SU-DHL-6 (cell line): ENCODE results near the gene QPCTL.

Experiments
- H2AFZ ChIP-seq: fragments of 200-600 bp; sonication (generic); 2 replicates; pipeline ENCODE4 v1.6.1; 2014; ENCODE audit warnings: low read depth, mild to moderate bottlenecking, moderate library complexity, mixed read lengths, antibody characterized with exemption, low read length; ENCODE audit not compliant: severe bottlenecking
- H3F3A ChIP-seq: fragments of 200-600 bp; shearing (Covaris generic); 2 replicates; pipeline ENCODE4 v1.6.0; 2016; ENCODE audit warnings: antibody characterized with exemption, mild to moderate bottlenecking; ENCODE audit not compliant: insufficient read depth
- H3K27ac ChIP-seq: fragments of 200-600 bp; sonication (generic); 2 replicates; pipeline ENCODE4 v1.5.1; 2016; ENCODE audit warnings: low read depth, mild to moderate bottlenecking, low read length, moderate library complexity, mixed read lengths
- H3K27me3 ChIP-seq: fragments of 200-600 bp; sonication (generic), shearing (Covaris generic); 2 replicates; pipeline ENCODE4 v1.6.0; 2014; ENCODE audit warnings: mild to moderate bottlenecking, low read length
- H3K36me3 ChIP-seq: fragments of 200-600 bp; sonication (generic); 2 replicates; pipeline ENCODE4 v1.6.1; 2014; ENCODE audit warnings: mild to moderate bottlenecking, low read length, mixed read lengths
- H3K4me2 ChIP-seq: fragments of 300-600, 200-600 bp; shearing (Covaris generic), sonication (generic); 2 replicates; pipeline ENCODE4 v1.6.0; 2014; ENCODE audit warnings: low read length, low read depth, mild to moderate bottlenecking; ENCODE audit not compliant: poor library complexity, severe bottlenecking
- H3K4me3 ChIP-seq: fragments of 200-600 bp; sonication (generic); 2 replicates; pipeline ENCODE4 v1.5.1; 2014; ENCODE audit warnings: antibody characterized with exemption, low read length, mild to moderate bottlenecking, mixed read lengths; ENCODE audit not compliant: insufficient read depth, poor library complexity, severe bottlenecking
- H3K79me2 ChIP-seq: fragments of 200-600 bp; sonication (generic); 2 replicates; pipeline ENCODE4 v1.6.1; 2014; ENCODE audit warnings: mild to moderate bottlenecking, low read length, moderate library complexity; ENCODE audit not compliant: insufficient read depth
- H3K9ac ChIP-seq: fragments of 200-600 bp; sonication (generic); 2 replicates; pipeline ENCODE4 v1.7.0; 2014; ENCODE audit warnings: mild to moderate bottlenecking, low read length
- H3K9me2 ChIP-seq: fragments of 200-600 bp; sonication (generic); replicated peaks from 2 replicates; pipeline ENCODE4 v1.6.1; 2014; ENCODE audit warnings: low read length; ENCODE audit not compliant: insufficient read depth
- H3K9me3 ChIP-seq: fragments of 200-600 bp; sonication (generic); 2 replicates; pipeline ENCODE4 v1.6.1; 2014; ENCODE audit warnings: low read length, mixed read lengths; ENCODE audit not compliant: insufficient read depth
- H4K20me1 ChIP-seq: fragments of 200-600 bp; sonication (generic); 2 replicates; pipeline ENCODE4 v1.6.1; 2014; ENCODE audit warnings: low read depth, mild to moderate bottlenecking, antibody characterized with exemption, low read length, moderate library complexity, mixed read lengths
- CTCF ChIP-seq: fragments of 200-600 bp; sonication (generic); IDR thresholded peaks from one replicate; pipeline ENCODE4 v1.5.1; 2017; ENCODE audit warnings: antibody characterized with exemption, mild to moderate bottlenecking, low read length, moderate library complexity; ENCODE audit not compliant: insufficient read depth, poor library complexity, severe bottlenecking
- EZH2phosphoT487 ChIP-seq: fragments of 200-600 bp; sonication (generic), shearing (Covaris generic); conservative IDR thresholded peaks from 2 replicates; pipeline ENCODE4 v1.6.1; 2018; ENCODE audit warnings: mild to moderate bottlenecking, antibody characterized with exemption, low read length, moderate library complexity, mixed read lengths

Gene QPCTL

GRCh38 chr19:45753548-45753947, 61.1 kb downstream of the QPCTL start:
- Histone ChIP-seq H3K9me3 (no peaks in the 10 kb centered on the region), H3F3A (no peaks in the 10 kb centered on the region), H3K9ac (no peak overlapping the region), H2AFZ (no peak overlapping the region), H3K79me2 (no peaks in the 10 kb centered on the region), H3K4me3 (no peak overlapping the region), H3K27ac (no peak overlapping the region), H3K27me3 (no peaks in the 10 kb centered on the region), H3K36me3 (no peaks in the 10 kb centered on the region), H4K20me1 (no peaks in the 10 kb centered on the region), H3K9me2 (no peaks in the 10 kb centered on the region), H3K4me2 (no peak overlapping the region)
- no peak for TF ChIP-seq CTCF
- no peak for TF ChIP-seq EZH2phosphoT487
